ENCODE measurements around the gene MYADML2.
"Not testable (repeated sequence)": the region's sequence is repeated elsewhere in the genome, so short reads cannot be mapped to it uniquely, and the experiment has no call there.

The MYADML2 gene, protein sequence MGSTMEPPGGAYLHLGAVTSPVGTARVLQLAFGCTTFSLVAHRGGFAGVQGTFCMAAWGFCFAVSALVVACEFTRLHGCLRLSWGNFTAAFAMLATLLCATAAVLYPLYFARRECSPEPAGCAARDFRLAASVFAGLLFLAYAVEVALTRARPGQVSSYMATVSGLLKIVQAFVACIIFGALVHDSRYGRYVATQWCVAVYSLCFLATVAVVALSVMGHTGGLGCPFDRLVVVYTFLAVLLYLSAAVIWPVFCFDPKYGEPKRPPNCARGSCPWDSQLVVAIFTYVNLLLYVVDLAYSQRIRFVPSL

DNA sequence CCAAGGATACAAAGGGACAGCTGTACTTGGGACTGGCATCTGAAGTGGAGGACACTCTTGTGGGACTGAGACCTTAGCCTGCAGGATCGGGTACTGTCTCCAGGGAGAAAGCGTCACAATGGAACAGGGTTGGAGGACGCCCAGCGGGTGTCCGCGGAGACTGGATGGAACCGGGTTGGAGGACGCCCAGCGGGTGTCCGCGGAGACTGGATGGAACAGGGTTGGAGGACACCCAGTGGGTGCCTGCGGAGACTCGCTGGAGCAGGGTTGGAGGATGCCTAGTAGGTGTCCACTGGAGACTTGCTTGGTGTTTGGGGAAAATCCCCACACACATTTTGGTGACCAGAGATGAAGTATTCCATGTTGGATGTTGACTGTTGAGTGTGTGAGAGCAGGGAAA is at the start of gene MYADML2:
MYADML2 (minus strand) TSS at position 45 of the 400 bp plus-strand sequence. CDS start 5,492 bp downstream, outside the sequence.
- no peak for DNase-seq

DNA sequence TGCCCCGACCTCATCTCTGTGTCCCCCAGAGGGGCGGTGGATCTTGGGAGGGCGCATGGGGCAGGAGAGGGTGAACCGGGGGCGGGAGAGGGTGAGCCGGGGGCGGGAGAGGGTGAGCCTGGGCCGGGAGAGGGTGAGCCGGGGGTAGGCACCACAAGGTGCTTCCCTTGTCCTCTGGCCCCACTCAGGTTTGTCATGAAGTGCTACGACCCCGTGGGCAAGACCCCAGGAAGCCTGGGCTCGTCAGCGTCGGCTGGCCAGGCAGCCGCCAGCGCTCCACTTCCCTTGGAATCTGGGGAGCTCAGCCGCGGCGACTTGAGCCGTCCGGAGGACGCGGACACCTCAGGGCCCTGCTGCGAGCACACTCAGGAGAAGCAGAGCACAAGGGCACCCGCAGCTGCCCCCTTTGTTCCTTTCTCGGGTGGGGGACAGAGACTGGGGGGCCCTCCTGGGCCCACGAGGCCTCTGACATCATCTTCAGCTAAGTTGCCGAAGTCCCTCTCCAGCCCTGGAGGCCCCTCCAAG is 49.3 kb upstream of the MYADML2 start:
- no peak for DNase-seq

DNA sequence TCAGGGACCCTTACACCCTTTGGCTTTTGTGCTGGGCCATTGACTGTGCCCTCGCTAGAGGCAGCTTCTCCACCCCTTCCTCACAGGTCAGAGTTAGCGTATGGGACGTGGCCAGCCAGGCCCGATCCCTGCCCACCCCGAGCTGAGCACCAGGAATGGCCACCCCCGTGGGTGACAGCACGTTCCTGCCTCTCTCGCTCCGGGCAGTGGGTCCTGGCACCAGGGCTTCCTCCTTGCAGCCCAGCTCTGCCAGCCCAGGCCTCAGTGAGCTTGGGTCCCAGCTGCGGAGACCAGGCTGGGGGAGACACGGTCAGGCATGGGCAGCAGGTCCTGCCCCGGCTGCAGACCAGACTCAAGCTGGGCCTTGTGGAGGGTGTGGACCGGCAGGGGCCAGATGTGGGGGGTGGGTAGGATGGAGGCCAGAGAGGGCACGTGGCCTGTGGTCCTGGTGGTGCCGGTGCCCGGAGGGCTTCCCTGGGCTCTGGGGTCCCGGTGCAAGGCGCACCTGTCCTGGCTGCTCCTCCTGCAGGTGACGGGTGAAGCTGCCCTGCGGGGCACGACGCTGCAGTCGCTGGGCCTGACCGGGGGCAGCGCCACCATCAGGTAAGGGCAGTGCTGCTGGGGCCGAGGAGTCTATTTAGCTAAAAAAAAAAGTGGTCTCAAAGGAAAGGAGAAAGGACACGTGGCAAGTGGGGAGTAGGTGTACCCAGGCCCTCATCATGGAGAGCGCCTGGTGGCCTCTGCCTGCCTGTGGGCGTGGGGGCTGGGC is 48.6 kb upstream of the MYADML2 start:
- DNase-seq, result no peak

DNA sequence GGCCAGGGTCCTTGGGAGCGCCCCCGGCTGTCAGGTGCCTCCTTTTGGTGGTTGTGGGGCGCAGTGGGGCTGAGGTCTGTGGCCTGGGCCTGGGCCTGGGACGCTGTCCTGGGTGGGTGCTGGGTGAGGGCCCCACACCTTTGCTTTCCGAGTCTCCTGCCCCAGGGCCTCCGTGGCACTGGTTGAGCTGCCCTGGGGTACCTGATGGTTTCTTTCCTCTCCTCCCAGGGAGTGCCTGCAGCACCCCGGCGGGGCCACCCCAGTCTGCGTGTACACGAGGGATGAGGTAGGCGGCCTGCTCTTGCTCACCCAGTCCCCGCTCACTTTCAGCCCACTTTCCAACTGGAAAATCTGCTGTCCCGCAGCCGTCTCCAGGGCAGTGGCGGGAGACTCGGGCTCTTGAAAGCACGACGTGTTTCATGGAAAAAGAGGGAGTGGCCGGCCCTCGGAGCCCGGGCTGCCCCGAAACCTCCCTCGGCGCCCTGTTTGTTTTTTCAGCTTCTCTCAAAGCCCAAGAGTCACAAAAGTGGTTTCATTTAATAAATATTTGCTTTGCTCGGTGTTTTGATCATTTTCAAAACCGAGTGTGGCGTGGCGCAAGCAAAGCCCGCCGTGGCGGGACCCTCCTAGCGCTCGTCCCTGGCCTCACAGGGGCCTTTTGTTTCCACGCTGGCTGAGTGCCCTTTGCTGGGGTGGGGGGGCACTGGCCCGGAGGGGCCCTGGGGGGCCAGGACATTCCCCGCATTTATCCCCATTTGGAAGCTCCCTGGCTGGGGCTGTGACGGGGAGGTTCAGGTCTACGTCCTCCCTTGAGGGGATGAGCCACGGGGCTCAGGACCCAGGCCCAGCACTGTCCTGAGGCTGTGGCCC is 47.8 kb upstream of the MYADML2 start:
- no peak for DNase-seq

DNA sequence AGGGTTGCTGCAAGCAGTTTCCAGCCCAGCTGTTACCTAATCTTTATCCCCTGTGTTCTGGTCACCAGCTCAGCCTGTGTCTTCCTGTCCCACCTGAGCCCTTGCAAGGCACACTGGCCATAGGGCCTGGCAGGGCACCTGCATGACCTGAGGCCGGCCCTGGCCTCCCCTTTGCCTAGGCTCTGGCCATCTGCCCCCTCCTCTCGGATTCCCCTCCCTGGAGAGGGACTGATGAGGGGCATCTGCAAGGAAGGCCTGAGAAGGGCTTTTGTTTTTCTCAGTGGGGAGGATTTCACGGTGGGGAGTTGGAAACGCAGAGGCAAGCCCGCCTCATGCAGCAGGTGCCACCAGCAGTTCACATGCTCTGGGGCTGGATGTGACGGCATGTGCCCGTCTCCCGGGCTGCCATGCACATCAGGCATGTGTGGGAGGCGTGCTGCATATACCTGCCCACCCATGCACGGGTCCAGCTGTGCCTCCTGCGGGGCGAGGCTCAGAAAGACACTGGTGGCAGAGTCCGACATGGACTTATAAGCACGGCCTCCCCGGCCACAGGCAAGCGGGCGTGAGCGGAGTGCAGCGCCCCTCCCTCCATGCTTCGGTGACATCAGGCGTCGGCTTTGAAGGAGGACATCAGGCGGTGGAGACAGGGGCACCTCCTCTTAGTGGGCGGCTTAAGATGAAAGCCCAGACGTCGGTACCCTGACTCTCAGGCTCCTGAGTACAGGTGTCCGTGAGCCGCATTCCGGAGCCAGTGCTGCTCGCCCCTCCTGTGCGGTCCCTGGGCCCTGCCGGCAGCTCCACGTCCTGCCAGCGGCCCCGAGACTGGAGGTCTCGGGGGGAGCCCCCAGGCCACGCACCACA is 46.9 kb upstream of the MYADML2 start:
- no peak for DNase-seq

DNA sequence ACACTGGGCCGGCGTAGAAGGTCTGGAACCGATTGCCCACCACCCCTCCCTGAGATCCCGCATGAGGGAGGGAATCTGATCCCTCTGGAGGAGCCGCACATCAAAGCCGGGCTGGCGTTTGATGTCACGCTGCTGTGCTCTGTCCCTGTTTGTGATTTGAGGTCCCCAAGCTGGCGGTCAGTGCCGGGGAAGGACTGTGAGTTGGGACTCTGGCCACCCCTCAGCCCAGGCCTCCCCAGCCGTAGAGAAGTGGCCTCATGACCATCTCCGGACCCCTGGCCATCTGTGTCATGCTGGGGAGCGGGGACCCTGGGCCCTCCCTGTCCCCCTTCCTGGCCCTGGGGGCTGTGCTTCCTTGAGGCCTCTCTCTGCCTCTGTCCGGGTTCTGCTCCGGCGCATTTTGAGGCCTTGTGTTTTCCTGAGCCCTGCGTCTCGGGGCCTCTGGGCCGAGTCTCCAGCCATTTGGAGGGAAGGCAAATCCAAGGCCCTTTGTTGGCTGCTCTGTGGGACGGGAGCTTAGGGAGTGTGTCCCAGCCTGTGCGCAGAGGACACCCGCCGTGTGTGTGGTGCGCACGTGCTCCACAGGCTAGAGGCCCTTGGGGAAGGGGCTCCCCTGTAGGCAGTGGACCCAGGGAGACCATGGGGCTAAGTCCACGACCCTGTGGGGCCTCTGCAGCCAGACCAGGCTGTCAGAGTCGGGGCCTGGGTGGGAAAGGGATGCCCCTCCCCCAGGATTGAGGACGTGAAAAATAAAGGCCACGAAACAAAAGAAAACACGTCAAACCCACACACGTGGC is 45.5 kb upstream of the MYADML2 start:
- DNase-seq, result no peak

DNA sequence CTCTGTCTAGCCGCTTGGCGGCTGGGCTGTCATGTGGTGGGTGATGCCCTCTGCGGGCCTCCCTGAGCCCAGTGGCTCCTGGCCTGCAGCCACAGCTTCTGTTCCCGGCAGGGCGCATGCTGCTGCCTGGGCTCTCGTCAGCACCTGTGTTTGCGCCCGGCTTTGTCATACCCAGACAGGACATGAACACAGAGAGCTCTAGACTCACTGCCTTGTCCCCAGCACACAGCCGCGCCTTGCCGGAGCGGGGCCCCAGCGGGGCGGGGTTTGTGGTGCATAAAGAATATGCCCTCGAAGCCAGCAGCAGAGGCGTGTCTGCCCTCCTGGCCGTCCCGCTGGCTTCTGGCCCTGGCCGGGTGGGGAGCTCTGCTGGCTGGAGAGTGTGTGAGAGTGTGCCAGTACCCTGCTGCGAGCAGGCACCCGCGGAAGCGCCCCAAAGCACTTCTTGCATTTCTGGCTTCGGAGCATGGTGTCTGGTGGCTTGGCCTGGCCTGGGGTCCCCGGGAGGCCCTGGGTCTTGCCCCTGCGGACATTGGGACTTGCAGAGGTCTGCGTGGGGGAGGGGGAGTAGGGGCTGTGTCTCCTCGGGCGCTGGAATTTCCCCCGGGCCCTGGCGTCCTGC is 44.8 kb upstream of the MYADML2 start:
- DNase-seq, result no peak

DNA sequence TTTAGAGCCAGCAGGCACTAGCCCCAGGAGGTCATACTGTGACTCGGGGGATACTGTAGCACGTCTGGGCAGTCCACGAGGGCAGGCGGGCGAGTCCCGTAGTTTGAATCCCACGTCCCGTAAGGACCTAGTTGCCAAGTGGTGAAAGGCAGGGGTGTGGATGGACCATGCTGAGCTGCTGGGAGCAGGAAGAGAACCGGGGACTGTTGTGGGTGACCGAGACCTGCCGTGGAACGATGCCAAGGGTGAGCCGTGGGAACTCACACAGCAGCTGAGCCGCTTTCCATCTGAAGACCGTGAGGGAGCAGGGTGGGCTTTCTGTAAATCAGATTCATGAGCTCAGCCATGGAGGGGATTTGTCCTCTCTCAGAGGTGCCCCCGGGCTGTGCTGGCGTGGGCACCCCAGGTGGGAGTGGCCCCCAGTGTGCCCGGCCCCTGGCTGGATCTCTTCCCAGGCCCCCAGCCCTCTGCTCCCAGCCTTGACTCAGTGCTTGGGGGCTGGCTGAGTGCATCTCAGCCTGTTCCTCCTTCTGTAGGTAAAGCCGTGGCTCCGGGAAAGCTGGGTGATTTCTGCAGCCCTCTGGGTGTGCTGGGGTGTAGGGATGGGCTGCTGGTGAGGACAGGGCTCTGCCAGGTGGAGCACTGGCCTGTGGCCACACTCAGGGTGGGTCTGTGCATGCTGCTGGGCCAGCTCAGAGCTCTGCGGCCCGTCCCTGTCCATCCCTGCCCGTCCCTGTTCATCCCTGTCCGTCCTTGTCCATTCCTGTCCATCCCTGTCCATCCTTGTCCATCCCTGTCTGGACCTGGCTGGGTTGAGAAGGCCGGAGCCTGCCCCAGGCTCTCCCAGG is 44.0 kb upstream of the MYADML2 start:
- no peak for DNase-seq

DNA sequence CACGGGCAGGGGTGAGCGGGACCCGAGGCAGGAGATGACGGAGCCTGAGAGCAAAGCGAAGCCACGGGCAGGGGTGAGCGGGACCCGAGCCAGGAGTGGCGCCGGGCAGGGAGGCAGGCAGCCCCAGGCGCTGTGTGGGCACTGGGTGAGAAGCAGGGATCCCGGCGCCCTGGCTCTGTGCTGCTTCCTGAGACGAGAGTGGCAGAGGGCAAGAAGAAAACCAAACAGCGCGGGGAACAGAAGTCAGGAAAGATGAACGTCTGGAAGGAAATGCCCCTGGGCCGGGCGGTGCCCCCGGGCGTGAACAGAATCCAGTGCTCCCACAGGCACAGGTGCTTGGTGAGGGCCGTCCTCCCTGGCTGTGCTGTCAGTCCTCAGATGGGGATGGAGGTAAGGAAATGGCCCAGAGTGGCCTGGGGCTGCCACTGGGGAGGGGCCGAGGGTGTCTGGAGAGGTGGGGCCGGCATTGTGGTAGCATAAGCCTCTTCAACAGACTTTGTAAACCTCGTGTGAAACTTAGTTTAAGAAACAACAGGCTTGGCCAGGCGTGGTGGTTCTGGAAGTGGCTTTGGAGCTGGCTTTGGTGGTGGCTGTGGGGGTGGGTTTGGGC is 40.2 kb upstream of the MYADML2 start:
- DNase-seq, result no peak

DNA sequence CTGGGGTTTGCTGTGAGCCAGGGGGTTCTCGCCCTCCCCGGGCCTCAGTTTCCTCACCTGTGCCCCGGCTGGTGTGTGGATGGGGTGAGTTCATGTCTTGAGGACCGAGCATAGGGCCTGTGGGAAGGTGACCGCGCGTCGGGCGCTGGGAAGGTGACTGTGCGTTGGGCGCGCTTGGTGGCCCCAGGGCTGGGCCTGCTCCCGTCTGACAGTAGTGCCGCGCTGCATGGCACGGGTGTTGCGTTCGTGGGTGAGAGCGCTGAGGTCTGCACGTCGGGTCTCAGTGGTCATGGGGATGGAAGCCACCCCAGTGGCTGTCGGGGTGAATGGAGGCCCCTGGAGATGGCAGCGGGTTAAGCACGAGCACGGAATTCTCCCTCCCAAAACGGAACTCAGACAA is 39.6 kb upstream of the MYADML2 start:
- DNase-seq, result no peak

DNA sequence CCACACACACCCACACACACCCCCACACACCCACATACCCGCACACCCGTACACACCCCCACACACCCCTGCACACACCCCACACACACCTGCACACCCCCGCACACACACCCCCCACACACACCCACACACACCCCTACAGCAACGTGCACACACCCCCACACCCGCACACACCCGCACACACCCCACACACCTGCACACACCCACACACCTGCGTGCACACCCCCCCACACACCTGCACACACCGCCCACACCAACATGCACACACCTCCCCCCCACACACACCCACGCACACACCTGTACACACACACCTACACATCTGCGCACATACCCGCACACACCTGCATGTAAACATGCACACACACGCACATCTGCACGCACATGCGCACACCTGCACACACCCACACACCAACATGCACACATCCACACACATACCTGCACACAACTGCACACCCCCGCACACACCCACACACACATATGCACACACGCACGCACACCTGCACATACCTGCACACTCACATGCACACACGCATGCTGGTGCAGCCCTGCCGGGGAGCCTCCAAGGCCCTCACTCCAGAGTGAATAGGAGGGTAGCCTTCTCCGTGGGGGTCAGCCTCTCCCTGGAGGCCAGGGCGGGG is 37.9 kb upstream of the MYADML2 start:
- no peak for DNase-seq

DNA sequence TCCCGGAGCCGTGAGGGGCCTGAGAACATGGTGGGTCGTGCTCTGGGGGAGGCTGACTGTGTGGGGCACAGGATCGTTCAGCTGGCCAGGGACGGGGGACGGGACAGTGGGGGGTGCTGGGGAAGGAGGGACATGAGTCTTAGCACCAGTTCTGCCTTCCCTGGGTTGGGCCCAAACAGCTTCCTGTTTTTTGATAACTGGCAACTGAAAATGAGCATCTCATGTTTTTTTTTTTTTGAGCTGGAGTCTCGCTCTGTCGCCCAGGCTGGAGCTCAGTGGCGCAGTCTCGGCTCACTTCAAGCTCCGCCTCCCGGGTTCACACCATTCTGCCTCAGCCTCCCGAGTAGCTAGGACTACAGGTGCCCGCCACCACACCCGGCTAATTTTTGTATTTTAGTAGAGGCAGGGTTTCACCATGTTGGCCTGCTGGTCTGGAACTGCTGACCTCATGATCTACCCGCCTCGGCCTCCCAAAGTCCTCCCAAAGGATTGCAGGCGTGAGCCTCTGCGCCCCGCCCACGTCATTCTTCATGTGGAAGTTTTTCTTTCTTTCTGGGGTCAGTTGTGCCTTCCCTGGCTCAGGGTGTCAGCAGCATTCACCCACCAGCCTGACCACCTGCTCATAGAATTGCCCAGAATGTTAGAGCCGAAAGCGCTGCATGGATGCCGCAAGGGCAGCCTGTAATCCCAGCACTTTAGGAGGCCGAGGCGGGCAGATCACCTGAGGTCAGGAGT is 36.8 kb upstream of the MYADML2 start:
- no peak for DNase-seq

DNA sequence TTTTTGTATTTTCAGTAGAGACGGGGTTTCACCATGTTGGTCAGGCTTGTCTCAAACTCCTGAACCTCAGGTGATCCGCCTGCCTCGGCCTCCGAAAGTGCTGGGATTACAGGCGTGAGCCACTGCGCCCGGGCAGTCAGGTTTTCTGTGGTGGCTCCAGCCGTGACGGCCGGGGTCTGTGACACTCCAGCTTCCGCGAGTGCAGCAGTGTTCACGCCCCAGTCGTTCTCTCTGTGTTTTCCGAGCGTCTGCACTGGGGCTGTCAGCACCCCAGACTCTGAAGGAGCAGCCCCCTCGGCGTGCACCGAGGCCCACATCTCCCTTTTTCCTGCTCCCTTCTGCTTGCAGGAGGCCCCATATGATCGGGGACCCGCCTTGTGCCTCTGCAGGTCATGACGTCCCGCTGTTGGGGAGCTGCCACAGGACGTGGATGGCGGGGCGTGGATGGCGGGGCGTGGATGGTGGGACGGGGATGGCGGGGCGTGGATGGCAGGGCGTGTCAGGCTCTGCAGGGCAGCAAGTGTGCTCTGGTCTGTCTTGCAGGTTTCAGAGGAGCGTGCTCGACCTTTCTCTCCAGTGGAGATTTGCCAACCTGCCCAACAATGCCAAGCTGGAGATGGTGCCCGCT is 36.1 kb upstream of the MYADML2 start:
- no peak for DNase-seq

DNA sequence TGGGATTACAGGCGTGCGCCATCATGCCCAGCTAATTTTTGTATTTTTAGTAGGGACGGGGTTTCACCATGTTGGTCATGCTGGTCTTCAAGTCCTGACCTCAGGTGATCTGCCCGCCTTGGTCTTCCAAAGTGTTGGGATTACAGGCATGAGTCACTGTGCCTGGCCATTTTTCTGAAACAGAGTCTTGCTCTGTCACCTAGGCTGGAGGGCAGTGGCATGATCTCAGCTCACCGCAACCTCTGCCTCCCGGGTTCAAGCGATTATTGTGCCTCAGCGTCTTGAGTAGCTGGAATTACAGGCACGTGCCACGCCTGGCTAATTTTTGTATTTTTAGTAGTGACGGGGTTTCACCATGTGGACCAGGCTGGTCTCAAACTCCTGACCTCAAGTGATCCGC is 34.5 kb upstream of the MYADML2 start:
- not testable (repeated sequence) for DNase-seq

DNA sequence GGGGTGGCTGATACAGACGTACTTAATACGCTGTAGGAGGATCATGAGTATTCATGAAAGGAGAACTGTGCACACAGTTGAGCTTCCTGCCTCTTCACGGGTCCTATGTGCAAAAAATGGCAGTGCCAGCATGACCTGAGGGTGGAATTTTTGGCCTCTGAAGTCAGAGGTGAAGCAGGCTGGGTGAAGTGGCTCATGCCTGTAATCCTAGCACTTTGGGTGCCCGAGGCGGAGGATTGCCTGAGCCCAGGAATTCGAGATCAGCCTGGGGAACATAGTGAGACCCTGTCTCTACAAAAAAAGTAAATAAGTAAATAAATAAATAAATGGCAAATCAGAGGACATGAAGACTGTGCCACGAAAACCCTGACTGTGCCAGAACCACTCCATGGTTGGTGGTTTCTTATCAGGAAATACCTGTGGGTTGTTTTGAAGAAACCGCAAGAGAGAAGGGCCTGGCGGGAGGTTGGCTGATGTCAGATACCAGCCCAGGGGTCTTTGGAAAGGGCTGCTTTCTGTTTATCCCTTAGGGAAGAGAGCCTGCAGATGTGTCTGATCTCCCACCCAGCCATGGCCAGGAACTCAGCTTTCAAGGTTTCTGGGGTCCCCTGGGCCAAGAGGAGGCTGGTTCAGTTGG is 33.8 kb upstream of the MYADML2 start:
- no peak for DNase-seq

DNA sequence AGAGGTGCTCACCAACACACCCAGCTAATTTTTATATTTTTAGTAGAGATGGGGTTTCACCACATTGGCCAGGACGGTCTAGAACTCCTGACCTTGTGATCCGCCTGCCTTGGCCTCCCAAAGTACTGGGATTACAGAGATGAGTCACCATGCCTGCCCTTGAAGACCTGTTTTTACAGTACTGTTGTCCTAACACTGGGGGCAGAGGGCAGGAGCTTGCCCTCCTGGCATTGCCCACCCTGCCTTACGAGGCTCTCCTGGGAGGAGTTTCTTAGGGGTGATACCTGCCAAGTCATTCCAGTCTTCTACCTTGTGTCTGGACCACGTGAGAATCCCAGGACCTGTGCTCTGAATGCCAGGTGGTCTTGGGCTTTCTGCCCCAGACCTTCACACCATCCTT is 33.1 kb upstream of the MYADML2 start:
- DNase-seq, result no peak
